Measurements from ENCODE around the gene SENP2.

The SENP2 gene

DNA sequence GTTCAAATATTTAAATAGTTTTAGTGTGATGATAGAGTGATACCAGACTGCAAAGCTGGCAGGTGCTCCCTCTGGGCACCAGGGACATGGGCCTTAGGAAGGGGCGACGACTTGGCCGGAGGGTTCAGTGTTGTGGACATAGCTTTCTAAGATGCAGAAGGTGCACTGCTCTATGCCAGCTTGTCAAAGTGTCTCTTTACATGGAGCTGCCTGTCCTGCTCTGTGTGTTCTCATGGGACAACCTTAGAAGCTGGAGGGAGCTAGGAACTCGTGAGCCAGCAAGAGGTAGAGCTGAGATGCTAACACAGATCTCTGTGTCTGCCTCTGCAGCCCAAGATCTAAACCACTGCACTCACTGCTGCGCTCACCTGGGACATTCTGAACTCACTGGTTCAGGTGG lies 77.8 kb downstream of the SENP2 start:
- Histone ChIP-seq H3K4me3 (ENCODE audit: insufficient read depth, low read depth, low read length) (no peak overlapping the region), H3K36me3 (ENCODE audit: control insufficient read depth, insufficient read depth, low read length) (peaks cover 19% of the 10 kb centered on the region), H3K9me3 (ENCODE audit: control insufficient read depth, low read length) (no peaks in the 10 kb centered on the region), H3K27ac (ENCODE audit: insufficient read depth, low read depth, low read length, poor library complexity, severe bottlenecking) (no peak overlapping the region), H3K4me1 (ENCODE audit: control insufficient read depth, insufficient read depth, low read length) (no peaks in the 10 kb centered on the region), H3K27me3 (ENCODE audit: control insufficient read depth, insufficient read depth, low read length, poor library complexity, severe bottlenecking) (no peaks in the 10 kb centered on the region)
- 94 to 95% methylated on average over 5 of the region's 5 CpGs for WGBS, 2 experiments

DNA sequence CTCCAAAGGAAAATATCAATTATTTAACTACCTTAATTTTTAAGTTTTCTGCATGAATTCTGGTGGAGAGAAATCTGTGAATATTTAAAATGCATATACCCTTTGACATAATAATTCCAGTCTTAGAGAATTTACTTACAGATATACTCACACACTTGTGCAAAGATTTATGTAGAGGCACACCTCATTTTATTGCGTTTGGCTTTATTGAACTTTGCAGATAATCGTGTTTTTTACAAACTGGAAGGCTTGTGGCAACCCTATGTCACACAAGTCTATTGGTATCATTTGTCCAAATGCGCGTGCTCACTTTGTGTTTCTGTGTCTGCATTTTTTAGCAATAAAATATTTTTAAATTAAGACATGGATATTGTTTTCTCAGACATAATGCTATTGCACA lies 81.5 kb downstream of the SENP2 start:
- Histone ChIP-seq H3K27me3 (ENCODE audit: control insufficient read depth, insufficient read depth, low read length, poor library complexity, severe bottlenecking) (no peaks in the 10 kb centered on the region), H3K9me3 (ENCODE audit: control insufficient read depth, low read length) (no peaks in the 10 kb centered on the region), H3K4me1 (ENCODE audit: control insufficient read depth, insufficient read depth, low read length) (no peaks in the 10 kb centered on the region), H3K36me3 (ENCODE audit: control insufficient read depth, insufficient read depth, low read length) (peaks cover 31% of the 10 kb centered on the region), H3K4me3 (ENCODE audit: insufficient read depth, low read depth, low read length) (no peak overlapping the region), H3K27ac (ENCODE audit: insufficient read depth, low read depth, low read length, poor library complexity, severe bottlenecking) (no peak overlapping the region)
- 97 to 100% methylated on average over 4 of the region's 4 CpGs for WGBS, 2 experiments

DNA sequence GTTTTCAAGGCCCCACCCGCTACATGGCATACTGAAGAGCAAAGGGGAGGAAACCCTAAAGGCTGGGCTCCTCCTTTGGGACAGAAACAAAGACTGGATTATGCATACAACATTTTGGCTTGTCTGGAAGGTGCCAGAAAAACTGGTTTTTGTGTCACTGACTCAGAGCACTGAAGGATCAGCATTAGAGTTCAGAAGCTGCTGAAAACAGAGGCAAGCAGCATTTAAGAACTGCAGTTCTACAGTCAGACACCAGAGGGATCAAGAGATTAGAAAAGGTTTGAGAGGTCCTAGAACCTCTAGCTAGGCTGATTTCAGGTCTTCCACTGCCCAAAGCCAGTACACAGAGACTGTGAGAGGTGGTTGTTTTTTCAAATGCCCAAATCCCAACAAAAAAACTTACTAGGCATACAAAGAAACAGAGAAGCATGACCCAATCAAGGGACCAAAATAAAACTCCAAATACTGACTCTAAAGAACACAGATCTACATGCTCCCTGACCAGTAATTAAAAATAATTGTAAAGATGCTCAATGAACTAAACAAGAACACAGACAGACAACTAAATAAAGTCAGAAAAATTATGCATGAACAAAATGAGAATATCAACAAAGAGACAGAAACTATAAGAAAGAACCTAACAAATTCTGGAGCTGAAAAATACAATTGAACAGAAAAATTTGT lies 91.2 kb downstream of the SENP2 start:
- H3K36me3 ChIP-seq (ENCODE audit: control insufficient read depth, insufficient read depth, low read length): peaks cover 46% of the 10 kb centered on the region
- no peak overlapping the region for H3K27ac ChIP-seq (ENCODE audit: insufficient read depth, low read depth, low read length, poor library complexity, severe bottlenecking)
- no peaks in the 10 kb centered on the region for H3K9me3 ChIP-seq (ENCODE audit: control insufficient read depth, low read length)
- no peaks in the 10 kb centered on the region for H3K4me1 ChIP-seq (ENCODE audit: control insufficient read depth, insufficient read depth, low read length)
- H3K27me3 ChIP-seq (ENCODE audit: control insufficient read depth, insufficient read depth, low read length, poor library complexity, severe bottlenecking): no peaks in the 10 kb centered on the region
- no peak overlapping the region for H3K4me3 ChIP-seq (ENCODE audit: insufficient read depth, low read depth, low read length)
- WGBS, 2 experiments: 93 to 98% methylated on average over 1 of the region's 1 CpG

DNA sequence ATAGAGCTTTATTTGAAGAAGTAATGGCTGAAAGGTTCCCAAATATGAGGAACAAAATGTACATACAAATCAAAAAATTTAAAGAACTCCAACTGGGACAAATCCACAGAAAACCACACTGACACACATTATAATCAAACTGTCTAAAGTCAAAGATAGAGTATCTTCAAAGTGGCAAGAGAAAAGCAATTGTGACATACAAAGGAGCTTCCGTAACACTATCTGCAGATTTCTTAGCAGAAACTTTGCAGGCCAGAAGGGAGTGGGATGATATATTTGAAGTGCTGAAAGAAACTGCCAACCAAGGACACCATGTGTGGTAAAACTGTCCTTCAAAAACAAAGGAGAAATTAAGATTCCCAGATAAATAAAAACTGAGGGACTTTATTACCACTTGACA lies 91.9 kb downstream of the SENP2 start:
- Histone ChIP-seq H3K36me3 (ENCODE audit: control insufficient read depth, insufficient read depth, low read length) (peaks cover 44% of the 10 kb centered on the region), H3K4me1 (ENCODE audit: control insufficient read depth, insufficient read depth, low read length) (no peaks in the 10 kb centered on the region), H3K4me3 (ENCODE audit: insufficient read depth, low read depth, low read length) (no peak overlapping the region), H3K9me3 (ENCODE audit: control insufficient read depth, low read length) (no peaks in the 10 kb centered on the region), H3K27me3 (ENCODE audit: control insufficient read depth, insufficient read depth, low read length, poor library complexity, severe bottlenecking) (no peaks in the 10 kb centered on the region), H3K27ac (ENCODE audit: insufficient read depth, low read depth, low read length, poor library complexity, severe bottlenecking) (no peak overlapping the region)
- WGBS, 2 experiments: 64 to 81% methylated on average over 1 of the region's 1 CpG

DNA sequence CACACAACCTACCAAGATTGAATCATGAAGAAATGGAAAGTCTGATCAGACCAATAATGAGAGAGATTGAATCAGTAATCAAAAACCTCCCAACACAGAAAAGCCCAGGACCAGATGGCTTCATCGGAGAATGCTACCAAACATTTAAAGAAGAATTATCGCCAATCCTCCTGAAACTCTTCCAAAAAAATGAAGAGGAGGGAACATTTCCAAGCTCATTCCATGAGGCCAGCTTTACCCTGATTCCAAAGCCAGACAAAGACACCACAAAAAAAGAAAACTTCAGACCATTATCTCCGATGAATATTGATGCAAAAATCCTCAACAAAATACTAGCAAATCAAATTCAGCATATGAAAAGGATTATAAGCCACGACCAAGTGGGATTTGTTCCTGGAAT lies 94.1 kb downstream of the SENP2 start:
- Histone ChIP-seq H3K9me3 (ENCODE audit: control insufficient read depth, low read length) (no peaks in the 10 kb centered on the region), H3K4me1 (ENCODE audit: control insufficient read depth, insufficient read depth, low read length) (no peaks in the 10 kb centered on the region), H3K27ac (ENCODE audit: insufficient read depth, low read depth, low read length, poor library complexity, severe bottlenecking) (no peak overlapping the region), H3K36me3 (ENCODE audit: control insufficient read depth, insufficient read depth, low read length) (peaks cover 35% of the 10 kb centered on the region), H3K27me3 (ENCODE audit: control insufficient read depth, insufficient read depth, low read length, poor library complexity, severe bottlenecking) (no peaks in the 10 kb centered on the region), H3K4me3 (ENCODE audit: insufficient read depth, low read depth, low read length) (no peak overlapping the region)
- 96 to 97% methylated on average over 4 of the region's 4 CpGs for WGBS, 2 experiments
